ENCODE data around the gene KIAA1671.

Gene KIAA1671

GRCh38 chr22:25021409-25021808, 68.9 kb downstream of the KIAA1671 start:
- Histone ChIP-seq H3K79me2 (ENCODE audit: insufficient read depth, low read length) (no peaks in the 10 kb centered on the region), H3K4me3 (ENCODE audit: low read length, poor library complexity, severe bottlenecking) (no peak overlapping the region), H3K9me2 (replicated peaks; ENCODE audit: low read depth, low read length) (no peaks in the 10 kb centered on the region), H2AFZ (ENCODE audit: low read length) (no peak overlapping the region), H3F3A (ENCODE audit: low read depth) (no peaks in the 10 kb centered on the region), H3K9me3 (ENCODE audit: insufficient read depth, low read depth, low read length) (no peaks in the 10 kb centered on the region), H3K36me3 (ENCODE audit: insufficient read depth, low read length) (no peaks in the 10 kb centered on the region), H3K9ac (ENCODE audit: low read depth, low read length, poor library complexity, severe bottlenecking) (no peak overlapping the region), H4K20me1 (ENCODE audit: insufficient read depth, low read length, poor library complexity, severe bottlenecking) (no peaks in the 10 kb centered on the region), H3K4me2 (ENCODE audit: low read depth, low read length, poor library complexity, severe bottlenecking) (no peak overlapping the region), H3K4me1 (ENCODE audit: insufficient read depth, low read length, poor library complexity, severe bottlenecking) (no peaks in the 10 kb centered on the region), H3K27me3 (ENCODE audit: insufficient read depth, low read length, poor library complexity, severe bottlenecking) (no peaks in the 10 kb centered on the region)
- TF ChIP-seq EZH2phosphoT487 (IDR thresholded peaks at IDR 0.05; ENCODE audit: borderline replicate concordance) (no peak), CTCF (conservative IDR thresholded peaks at IDR 0.05; ENCODE audit: low read length) (no peak)

GRCh38 chr22:25021976-25022711, 69.6 kb downstream of the KIAA1671 start:
- no peaks in the 10 kb centered on the region for H3K9me3 ChIP-seq (ENCODE audit: insufficient read depth, low read depth, low read length)
- no peaks in the 10 kb centered on the region for H3K27me3 ChIP-seq (ENCODE audit: insufficient read depth, low read length, poor library complexity, severe bottlenecking)
- no peak overlapping the region for H2AFZ ChIP-seq (ENCODE audit: low read length)
- no peaks in the 10 kb centered on the region for H4K20me1 ChIP-seq (ENCODE audit: insufficient read depth, low read length, poor library complexity, severe bottlenecking)
- no peaks in the 10 kb centered on the region for H3F3A ChIP-seq (ENCODE audit: low read depth)
- no peak overlapping the region for H3K4me3 ChIP-seq (ENCODE audit: low read length, poor library complexity, severe bottlenecking)
- no peak overlapping the region for H3K9ac ChIP-seq (ENCODE audit: low read depth, low read length, poor library complexity, severe bottlenecking)
- H3K36me3 ChIP-seq (ENCODE audit: insufficient read depth, low read length): no peaks in the 10 kb centered on the region
- no peaks in the 10 kb centered on the region for H3K4me1 ChIP-seq (ENCODE audit: insufficient read depth, low read length, poor library complexity, severe bottlenecking)
- no peak overlapping the region for H3K4me2 ChIP-seq (ENCODE audit: low read depth, low read length, poor library complexity, severe bottlenecking)
- no peaks in the 10 kb centered on the region for H3K79me2 ChIP-seq (ENCODE audit: insufficient read depth, low read length)
- TF ChIP-seq EZH2phosphoT487 (IDR thresholded peaks at IDR 0.05; ENCODE audit: borderline replicate concordance) (no peak), CTCF (conservative IDR thresholded peaks at IDR 0.05; ENCODE audit: low read length) (no peak)
- H3K9me2 ChIP-seq (replicated peaks; ENCODE audit: low read depth, low read length): no peaks in the 10 kb centered on the region

GRCh38 chr22:25023879-25024278, 71.4 kb downstream of the KIAA1671 start:
- Histone ChIP-seq H3K4me2 (ENCODE audit: low read depth, low read length, poor library complexity, severe bottlenecking) (no peak overlapping the region), H3K9me2 (replicated peaks; ENCODE audit: low read depth, low read length) (no peaks in the 10 kb centered on the region), H3K27me3 (ENCODE audit: insufficient read depth, low read length, poor library complexity, severe bottlenecking) (no peaks in the 10 kb centered on the region), H3K4me3 (ENCODE audit: low read length, poor library complexity, severe bottlenecking) (no peak overlapping the region), H3K9me3 (ENCODE audit: insufficient read depth, low read depth, low read length) (no peaks in the 10 kb centered on the region), H3K4me1 (ENCODE audit: insufficient read depth, low read length, poor library complexity, severe bottlenecking) (no peaks in the 10 kb centered on the region), H4K20me1 (ENCODE audit: insufficient read depth, low read length, poor library complexity, severe bottlenecking) (no peaks in the 10 kb centered on the region), H3F3A (ENCODE audit: low read depth) (no peaks in the 10 kb centered on the region), H3K36me3 (ENCODE audit: insufficient read depth, low read length) (no peaks in the 10 kb centered on the region), H3K9ac (ENCODE audit: low read depth, low read length, poor library complexity, severe bottlenecking) (no peak overlapping the region), H3K79me2 (ENCODE audit: insufficient read depth, low read length) (no peaks in the 10 kb centered on the region), H2AFZ (ENCODE audit: low read length) (no peak overlapping the region)
- TF ChIP-seq CTCF (conservative IDR thresholded peaks at IDR 0.05; ENCODE audit: low read length) (no peak), EZH2phosphoT487 (IDR thresholded peaks at IDR 0.05; ENCODE audit: borderline replicate concordance) (no peak)

Data from Loucy (cell line).